NCI-H446 treated with DMSO at 0.1 percent for 48 hours (cell line): Measurements from ENCODE around the gene MORF4L2.
"Not testable (repeated sequence)": the region's sequence is repeated elsewhere in the genome, so short reads cannot be mapped to it uniquely, and the experiment has no call there.

Experiments
- DNase-seq: peaks from one replicate; lab custom pipeline; 2025; lab: John Stamatoyannopoulos, UW

The MORF4L2 gene

GRCh38 chrX:103678199-103678993 lies 8.1 kb downstream of the MORF4L2 start:
- DNase-seq: no peak

GRCh38 chrX:103674531-103675454 lies 11.7 kb downstream of the MORF4L2 start:
- DNase-seq: no peak

- no peak for DNase-seq
Observed at GRCh38 chrX:103669745-103670144, 16.8 kb downstream of the MORF4L2 start.

- DNase-seq: no peak
Observed at GRCh38 chrX:103666202-103667107, 20.0 kb downstream of the MORF4L2 start.

GRCh38 chrX:103663981-103664762 lies 22.3 kb downstream of the MORF4L2 start:
- no peak for DNase-seq

- not testable (repeated sequence) for DNase-seq
Observed at GRCh38 chrX:103659460-103659859, 27.0 kb downstream of the MORF4L2 start.

- no peak for DNase-seq
Observed at GRCh38 chrX:103658681-103659433, 27.6 kb downstream of the MORF4L2 start.

GRCh38 chrX:103657066-103657465 lies 29.4 kb downstream of the MORF4L2 start:
- DNase-seq: not testable (repeated sequence)

GRCh38 chrX:103656617-103657016 lies 29.9 kb downstream of the MORF4L2 start:
- no peak for DNase-seq

- not testable (repeated sequence) for DNase-seq
Observed at GRCh38 chrX:103655230-103656000, 31.1 kb downstream of the MORF4L2 start.

- no peak for DNase-seq
Observed at GRCh38 chrX:103651151-103651773, 35.2 kb downstream of the MORF4L2 start.

- DNase-seq: no peak
Observed at GRCh38 chrX:103647630-103648029, 38.9 kb downstream of the MORF4L2 start.

GRCh38 chrX:103644125-103644524 lies 42.4 kb downstream of the MORF4L2 start:
- no peak for DNase-seq

- no peak for DNase-seq
Observed at GRCh38 chrX:103640401-103641155, 45.9 kb downstream of the MORF4L2 start.

GRCh38 chrX:103638479-103639346 lies 47.8 kb downstream of the MORF4L2 start:
- not testable (repeated sequence) for DNase-seq

- no peak for DNase-seq
Observed at GRCh38 chrX:103637604-103638338, 48.7 kb downstream of the MORF4L2 start.

- DNase-seq: no peak
Observed at GRCh38 chrX:103635436-103635835, 51.1 kb downstream of the MORF4L2 start.
